ENCODE measurements around the gene AOAH.

- TF ChIP-seq CTCF (IDR thresholded peaks at IDR 0.05; ENCODE audit: low read depth, low read length, poor library complexity, severe bottlenecking) (no peak), EZH2phosphoT487 (IDR thresholded peaks at IDR 0.05; ENCODE audit: borderline replicate concordance, low read length) (no peak)
Measured at GRCh38 chr7:36607721-36608095, 116.6 kb downstream of the AOAH start.

All from DOHH2 (cell line).